ENCODE results near the gene POLRMT. TPM values are rescaled to one million over a fixed set of nuclear protein-coding genes. Genes with fewer than 3 reads are reported as not detected.

The POLRMT gene
- total RNA-seq, 1 donor from 2014 or later: 14.1 TPM

GRCh38 chr19:664913-665443 is 31.6 kb upstream of the POLRMT start:
- Mint-ChIP-seq H3K4me1 (peaks cover 15% of the 10 kb centered on the region), H3K4me3 (peak overlapping the region; percentile 86), H3K27ac (no peak overlapping the region), H3K36me3 (no peaks in the 10 kb centered on the region), H3K27me3 (ENCODE audit: insufficient read depth, low read depth) (peaks cover 5% of the 10 kb centered on the region), H3K9me3 (peaks cover 8% of the 10 kb centered on the region)
- Histone ChIP-seq H3K4me2 (no peak overlapping the region), H3K36me3 (no peaks in the 10 kb centered on the region), H3K9ac (no peak overlapping the region), H3K27me3 (peaks cover 7% of the 10 kb centered on the region), H3K4me3 (no peak overlapping the region), H3F3A (ENCODE audit: low read depth) (peaks cover 11% of the 10 kb centered on the region), H3K27ac (no peak overlapping the region), H3K4me1 (peaks cover 12% of the 10 kb centered on the region), H2AFZ (replicated peaks) (no peak overlapping the region), H4K20me1 (ENCODE audit: low read depth) (peaks cover 28% of the 10 kb centered on the region), H3K79me2 (ENCODE audit: low read depth) (peaks cover 30% of the 10 kb centered on the region), H3K9me3 (ENCODE audit: low read depth) (no peaks in the 10 kb centered on the region)
- DNase-seq (ENCODE audit: low spot score): peak; percentile 95
- TF ChIP-seq CTCF (IDR thresholded peaks at IDR 0.05): peak; percentile 93
- no peak for TF ChIP-seq EZH2phosphoT487 (IDR thresholded peaks at IDR 0.05)
- TF ChIP-seq EZH2 (IDR thresholded peaks at IDR 0.05): no peak

DNA sequence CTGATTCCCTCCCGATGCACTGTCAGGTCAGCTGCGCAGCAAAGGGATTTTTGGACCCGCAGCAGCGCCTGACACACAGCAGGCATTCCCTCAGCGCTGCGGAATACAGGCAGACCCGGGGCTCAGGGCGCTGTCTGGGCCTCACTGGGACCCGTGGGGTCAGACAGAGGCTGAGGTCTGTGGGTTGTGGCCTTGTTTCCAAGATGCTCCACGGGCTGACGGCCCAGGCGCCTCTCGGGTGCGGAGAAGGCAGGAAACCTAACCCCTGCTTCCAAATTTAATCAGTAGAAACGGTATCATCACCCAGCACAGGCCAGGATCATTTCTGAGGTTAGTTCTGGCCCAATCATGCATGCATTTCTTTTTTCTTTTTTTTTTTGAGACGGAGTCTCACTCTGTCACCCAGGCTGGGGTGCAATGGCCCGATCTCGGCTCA is 30.4 kb upstream of the POLRMT start:
- Histone ChIP-seq H4K20me1 (ENCODE audit: low read depth) (peaks cover 41% of the 10 kb centered on the region), H3K79me2 (ENCODE audit: low read depth) (peaks cover 43% of the 10 kb centered on the region), H2AFZ (replicated peaks) (peak overlapping the region; percentile 11), H3F3A (ENCODE audit: low read depth) (peaks cover 11% of the 10 kb centered on the region), H3K27me3 (peaks cover 7% of the 10 kb centered on the region), H3K9me3 (ENCODE audit: low read depth) (no peaks in the 10 kb centered on the region), H3K4me3 (peak overlapping the region; percentile 100), H3K4me1 (peaks cover 12% of the 10 kb centered on the region), H3K27ac (no peak overlapping the region), H3K9ac (no peak overlapping the region), H3K36me3 (no peaks in the 10 kb centered on the region), H3K4me2 (peak overlapping the region; percentile 47)
- Mint-ChIP-seq H3K4me1 (peaks cover 20% of the 10 kb centered on the region), H3K9me3 (peaks cover 3% of the 10 kb centered on the region), H3K27me3 (ENCODE audit: insufficient read depth, low read depth) (peaks cover 5% of the 10 kb centered on the region), H3K4me3 (peak overlapping the region; percentile 86), H3K36me3 (no peaks in the 10 kb centered on the region), H3K27ac (no peak overlapping the region)
- no peak for TF ChIP-seq CTCF (IDR thresholded peaks at IDR 0.05)
- no peak for DNase-seq (ENCODE audit: low spot score)

- no peak for TF ChIP-seq EZH2 (IDR thresholded peaks at IDR 0.05)
- TF ChIP-seq CTCF (IDR thresholded peaks at IDR 0.05): no peak
- no peak for TF ChIP-seq EZH2phosphoT487 (IDR thresholded peaks at IDR 0.05)
- Histone ChIP-seq H3K4me2 (peak within 1 kb of the TSS; percentile 99), H3K27me3 (peaks cover 7% of the 10 kb centered on the region), H4K20me1 (ENCODE audit: low read depth) (peaks cover 47% of the 10 kb centered on the region), H3K9ac (peak within 1 kb of the TSS; percentile 88), H3K79me2 (ENCODE audit: low read depth) (peaks cover 48% of the 10 kb centered on the region), H2AFZ (replicated peaks) (peak within 1 kb of the TSS; percentile 11), H3K27ac (no peak within 1 kb of the TSS), H3K4me3 (peak within 1 kb of the TSS; percentile 100), H3K4me1 (peaks cover 12% of the 10 kb centered on the region), H3K36me3 (no peaks in the 10 kb centered on the region), H3F3A (ENCODE audit: low read depth) (peaks cover 11% of the 10 kb centered on the region), H3K9me3 (ENCODE audit: low read depth) (no peaks in the 10 kb centered on the region)
- peak within 1 kb of the TSS; percentile 86 for H3K4me3 Mint-ChIP-seq
- no peak within 1 kb of the TSS for H3K27ac Mint-ChIP-seq
- H3K9me3 Mint-ChIP-seq: peaks cover 3% of the 10 kb centered on the region
- no peaks in the 10 kb centered on the region for H3K36me3 Mint-ChIP-seq
- H3K4me1 Mint-ChIP-seq: peaks cover 20% of the 10 kb centered on the region
- peaks cover 5% of the 10 kb centered on the region for H3K27me3 Mint-ChIP-seq (ENCODE audit: insufficient read depth, low read depth)
- peak; percentile 93 for DNase-seq (ENCODE audit: low spot score)
Observed at GRCh38 chr19:662962-663681, 29.8 kb upstream of the POLRMT start, which contains the start of gene RNF126. Gene RNF126, minus strand, starts transcription at chr19:663214. Its CDS starts 93 bp downstream, at chr19:663121.

All from neural progenitor cell (in vitro differentiated cells).